K562 (cell line): ENCODE results near the gene FAM83E. TPM values are rescaled to one million over a fixed set of nuclear protein-coding genes. Genes with fewer than 3 reads are reported as not detected.
A peak's percentile ranks its signal among the peaks of the same experiment; 100 is the strongest.

Experiments used
- CBFA2T2 ChIP-seq: fragments of 450-650 bp; conservative IDR thresholded peaks from 2 replicates; pipeline ENCODE4 v1.6.1; 2017; ENCODE audit warnings: mild to moderate bottlenecking
- CBFB ChIP-seq: sonication (generic); formaldehyde crosslinking; IDR thresholded peaks from 2 replicates; pipeline ENCODE4 v1.4.0; 2020; ENCODE audit warnings: mild to moderate bottlenecking, missing genetic modification reagents
- CREB1 ChIP-seq, 2 experiments: sonication (generic) in 1 of 2; formaldehyde crosslinking in 1 of 2; IDR thresholded peaks; 2 replicates each; pipeline versions ENCODE4 v1.6.1 to v1.8.0; 2012 to 2022; ENCODE audit warnings: inconsistent platforms in 1 of 2, mild to moderate bottlenecking in 1 of 2, missing genetic modification reagents in 1 of 2, moderate library complexity in 1 of 2
- HMGN3 ChIP-seq: IDR thresholded peaks from 2 replicates; pipeline ENCODE4 v1.6.1; 2011; ENCODE audit warnings: borderline replicate concordance, low read depth, mild to moderate bottlenecking, mixed read lengths, low read length; ENCODE audit not compliant: insufficient read length; ENCODE audit errors: extremely low read depth
- NBN ChIP-seq: fragments of 450-650 bp; IDR thresholded peaks from 2 replicates; pipeline ENCODE4 v1.6.1; 2016; ENCODE audit warnings: low read depth, mild to moderate bottlenecking
- PHTF2 ChIP-seq: fragments of 250-450 bp; sonication (Bioruptor Pico); IDR thresholded peaks from 2 replicates; pipeline ENCODE4 v1.5.0; 2021; ENCODE audit warnings: mild to moderate bottlenecking
- POLR3G ChIP-seq: IDR thresholded peaks from 2 replicates; pipeline ENCODE4 v1.6.1; 2011; ENCODE audit not compliant: insufficient read length, insufficient replicate concordance; ENCODE audit errors: extremely low read depth
- STAT5A ChIP-seq: IDR thresholded peaks from 2 replicates; pipeline ENCODE4 v1.6.1; 2012; ENCODE audit warnings: low read length, inconsistent platforms, borderline replicate concordance
- TAF15 ChIP-seq: fragments of 200-400 bp; formaldehyde crosslinking; IDR thresholded peaks from 2 replicates; pipeline ENCODE4 v1.6.1; 2017; ENCODE audit warnings: mild to moderate bottlenecking, low read depth, low read length, moderate library complexity
- XRCC4 ChIP-seq: IDR thresholded peaks from one replicate; pipeline ENCODE4 v1.6.1; 2011; ENCODE audit not compliant: insufficient read depth, insufficient read length; ENCODE audit errors: extremely low read depth
- ZBTB26 ChIP-seq: fragments of 450-650 bp; formaldehyde crosslinking; IDR thresholded peaks from 2 replicates; pipeline ENCODE4 v1.4.0; 2022; ENCODE audit warnings: missing genetic modification characterization
- ZNF165 ChIP-seq: fragments of 250-450 bp; sonication (Bioruptor Pico); IDR thresholded peaks from 2 replicates; pipeline ENCODE4 v1.4.0; 2020; ENCODE audit warnings: borderline replicate concordance
- ZNF407 ChIP-seq: fragments of 450-650 bp; IDR thresholded peaks from 2 replicates; pipeline ENCODE4 v1.6.1; 2016; ENCODE audit warnings: low read depth
- polyA plus RNA-seq, 8 experiments: library from polyadenylated mRNA; depleted of rRNA in 4 of 8; stranded (reverse) in 5 of 8; unstranded in 3 of 8; fragments of >200 nt; fragmentation: Nextera tagmentation in 2 of 8; fragmentation: Illumina TruSeq in 1 of 8; extraction: Ambion mirVana in 2 of 8; extraction: Trizol in 1 of 8; gene quantifications; 2 replicates each; pipeline versions ENCODE4 v1.2.1 to v1.2.3, GENCODE V29; 2011 to 2014; ENCODE audit warnings: inconsistent platforms in 1 of 8, missing spikeins in 1 of 8
- total RNA-seq, 7 experiments: library from RNA; depleted of rRNA in 6 of 7; stranded (reverse); fragments of >200 nt in 6 of 7; fragmentation: Illumina TruSeq in 2 of 7; extraction: Trizol in 2 of 7; gene quantifications; 2 replicates each; pipeline versions ENCODE4 v1.2.1 to v1.2.3, GENCODE V29; 2011 to 2021; ENCODE audit warnings: low replicate concordance in 1 of 7
- TF ChIP-seq, protein P1 (sequence below): IDR thresholded peaks from 2 replicates; pipeline ENCODE4 v1.6.1; 2011; ENCODE audit warnings: borderline replicate concordance, low read depth, mild to moderate bottlenecking, moderate library complexity, low read length; ENCODE audit not compliant: insufficient read depth, poor library complexity, severe bottlenecking
- TF ChIP-seq, protein P2 (sequence below): sonication (generic); formaldehyde crosslinking; IDR thresholded peaks from 2 replicates; pipeline ENCODE4 v1.8.0; 2022; ENCODE audit warnings: missing genetic modification reagents, mild to moderate bottlenecking, borderline replicate concordance

The FAM83E gene
- total and polyA plus RNA-seq, 9 of the 15 experiments (the other 6 are each of a cell fraction or from before 2014, with no cell fraction given) = 0.15 to 0.87 (median 0.29) TPM; not detected in 4

DNA sequence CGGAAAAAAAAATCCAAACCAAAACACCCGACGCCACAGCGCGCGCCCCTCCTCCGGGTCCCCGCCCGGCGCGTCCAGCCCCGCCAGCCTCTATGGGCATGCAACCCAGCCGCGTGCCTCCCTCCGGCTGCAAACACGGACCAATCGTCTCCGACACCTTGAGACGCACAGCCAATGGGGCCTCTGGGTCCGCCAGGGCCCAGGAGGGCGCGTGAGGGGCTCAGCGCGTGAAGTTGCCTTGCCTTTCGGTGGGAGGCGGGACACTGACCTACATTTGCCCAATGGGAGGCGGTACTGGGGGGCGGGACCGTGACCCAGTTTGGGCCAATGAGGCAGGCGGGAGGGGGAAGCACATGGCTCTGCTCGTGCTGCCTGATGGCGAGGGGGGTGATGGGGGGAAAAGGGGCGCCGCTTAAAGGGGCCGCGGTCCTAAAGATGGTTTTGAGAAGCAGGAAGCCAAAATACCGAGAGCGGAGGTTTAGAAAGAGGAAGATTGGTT is 22.6 kb upstream of the FAM83E start (continued):
- TF ChIP-seq ZNF407 (no peak), POLR3G (no peak), PHTF2 (CRISPR knock-in tag) (no peak), ZBTB26 (CRISPR knock-in tag) (no peak), XRCC4 (no peak), CBFA2T2 (0 out of 2 replicates have a peak, but pooled peaks have one; percentile 17), TAF15 (no peak), CREB1 (IDR thresholded peaks at IDR 0.05) (peak; percentile 61), CREB1 (CRISPR knock-in tag; IDR thresholded peaks at IDR 0.05) (peak; percentile 88), CBFB (CRISPR knock-in tag) (peak; percentile 76; the same call in 1 of the 2 replicates), STAT5A (no peak), ZNF165 (CRISPR knock-in tag) (no peak), HMGN3 (peak; percentile 94), NBN (peak; percentile 72; the same call in 1 of the 2 replicates)
- TF ChIP-seq, protein P1, sequence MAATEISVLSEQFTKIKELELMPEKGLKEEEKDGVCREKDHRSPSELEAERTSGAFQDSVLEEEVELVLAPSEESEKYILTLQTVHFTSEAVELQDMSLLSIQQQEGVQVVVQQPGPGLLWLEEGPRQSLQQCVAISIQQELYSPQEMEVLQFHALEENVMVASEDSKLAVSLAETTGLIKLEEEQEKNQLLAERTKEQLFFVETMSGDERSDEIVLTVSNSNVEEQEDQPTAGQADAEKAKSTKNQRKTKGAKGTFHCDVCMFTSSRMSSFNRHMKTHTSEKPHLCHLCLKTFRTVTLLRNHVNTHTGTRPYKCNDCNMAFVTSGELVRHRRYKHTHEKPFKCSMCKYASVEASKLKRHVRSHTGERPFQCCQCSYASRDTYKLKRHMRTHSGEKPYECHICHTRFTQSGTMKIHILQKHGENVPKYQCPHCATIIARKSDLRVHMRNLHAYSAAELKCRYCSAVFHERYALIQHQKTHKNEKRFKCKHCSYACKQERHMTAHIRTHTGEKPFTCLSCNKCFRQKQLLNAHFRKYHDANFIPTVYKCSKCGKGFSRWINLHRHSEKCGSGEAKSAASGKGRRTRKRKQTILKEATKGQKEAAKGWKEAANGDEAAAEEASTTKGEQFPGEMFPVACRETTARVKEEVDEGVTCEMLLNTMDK = peak; percentile 86
- TF ChIP-seq, protein P2, sequence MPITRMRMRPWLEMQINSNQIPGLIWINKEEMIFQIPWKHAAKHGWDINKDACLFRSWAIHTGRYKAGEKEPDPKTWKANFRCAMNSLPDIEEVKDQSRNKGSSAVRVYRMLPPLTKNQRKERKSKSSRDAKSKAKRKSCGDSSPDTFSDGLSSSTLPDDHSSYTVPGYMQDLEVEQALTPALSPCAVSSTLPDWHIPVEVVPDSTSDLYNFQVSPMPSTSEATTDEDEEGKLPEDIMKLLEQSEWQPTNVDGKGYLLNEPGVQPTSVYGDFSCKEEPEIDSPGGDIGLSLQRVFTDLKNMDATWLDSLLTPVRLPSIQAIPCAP = peak; percentile 59; the same call in 1 of the 2 replicates
